Retinal pigment epithelial cell (primary cell): ENCODE results near the gene KATNBL1.

Source experiments
- DNase-seq: peaks from one replicate; pipeline ENCODE4 v3.0.0-alpha.2; 2010; ENCODE audit warnings: low read depth
- H3K4me3 ChIP-seq: 2 replicates; pipeline ENCODE4 v1.5.1; 2011; ENCODE audit warnings: mild to moderate bottlenecking, low read length, control low read depth, moderate library complexity
- CTCF ChIP-seq: conservative IDR thresholded peaks from 2 replicates; pipeline ENCODE4 v1.5.1; 2011; ENCODE audit warnings: low read depth, low read length, control low read depth, inconsistent platforms

The KATNBL1 gene

GRCh38 chr15:34160735-34161134, 49.2 kb downstream of the KATNBL1 start:
- no peak overlapping the region for H3K4me3 ChIP-seq
- no peak for TF ChIP-seq CTCF

GRCh38 chr15:34158355-34158754, 51.5 kb downstream of the KATNBL1 start:
- TF ChIP-seq CTCF, result no peak
- no peak for DNase-seq
- no peak overlapping the region for H3K4me3 ChIP-seq

More at GRCh38 chr15:34160735-34161134, 49.2 kb downstream of the KATNBL1 start:
- no peak for DNase-seq

GRCh38 chr15:34155859-34156258, 54.0 kb downstream of the KATNBL1 start:
- DNase-seq, result no peak
- no peak overlapping the region for H3K4me3 ChIP-seq
- no peak for TF ChIP-seq CTCF

- no peak for DNase-seq
- no peak overlapping the region for H3K4me3 ChIP-seq
- TF ChIP-seq CTCF, result no peak
These were observed 55.1 kb downstream of the KATNBL1 start for GRCh38 chr15:34154725-34155204.

GRCh38 chr15:34147371-34148140, 62.3 kb downstream of the KATNBL1 start:
- H3K4me3 ChIP-seq, result no peak overlapping the region
- no peak for TF ChIP-seq CTCF
- DNase-seq, result no peak

GRCh38 chr15:34133511-34133910, 76.4 kb downstream of the KATNBL1 start:
- no peak overlapping the region for H3K4me3 ChIP-seq
- no peak for TF ChIP-seq CTCF
- DNase-seq, result no peak

GRCh38 chr15:34132881-34133280, 77.0 kb downstream of the KATNBL1 start:
- DNase-seq, result no peak
- no peak for TF ChIP-seq CTCF
- H3K4me3 ChIP-seq, result no peak overlapping the region
